Lung (tissue), 12 donors: Measurements from ENCODE around the gene CDH4. TPM values are rescaled to one million over a fixed set of nuclear protein-coding genes. Genes with fewer than 3 reads are reported as not detected.

Experiments used
- ATAC-seq: fragments of 200-7000 bp; cut with Tn5 transposase; one replicate; pipeline ENCODE4 v1.9.1; 2020; ENCODE audit warnings: moderate number of reproducible peaks; ENCODE audit not compliant: insufficient read depth, low FRiP score
- DNase-seq, 3 donors: peaks; one replicate each; pipeline ENCODE4 v3.0.0-alpha.2; 2013 to 2017
- H3K27ac ChIP-seq, 2 donors: one replicate each; pipeline ENCODE4 v1.5.1; 2013; ENCODE audit warnings: mild to moderate bottlenecking in 2 of 2, moderate library complexity in 2 of 2, control low read depth in 1 of 2, inconsistent platforms in 1 of 2, low read depth in 1 of 2, low read length in 1 of 2
- H3K27me3 ChIP-seq, 3 donors: one replicate each; pipeline ENCODE4 v1.5.1; 2013; ENCODE audit warnings: low read length in 2 of 3; ENCODE audit not compliant: control insufficient read depth in 3 of 3, insufficient read depth in 3 of 3
- H3K36me3 ChIP-seq, 4 donors: one replicate each; pipeline ENCODE4 v1.5.1; 2013; ENCODE audit warnings: low read length in 4 of 4, mild to moderate bottlenecking in 1 of 4, moderate library complexity in 1 of 4; ENCODE audit not compliant: control insufficient read depth in 4 of 4, insufficient read depth in 4 of 4
- H3K4me1 ChIP-seq, 5 donors: one replicate each; pipeline ENCODE4 v1.5.1; 2013; ENCODE audit warnings: low read length in 5 of 5, mild to moderate bottlenecking in 2 of 5, moderate library complexity in 1 of 5; ENCODE audit not compliant: control insufficient read depth in 5 of 5, insufficient read depth in 5 of 5
- H3K4me3 ChIP-seq: one replicate; pipeline ENCODE4 v1.5.1; 2013; ENCODE audit warnings: mild to moderate bottlenecking, control low read depth, moderate library complexity
- H3K9ac ChIP-seq, 2 donors: one replicate each; pipeline ENCODE4 v1.5.1; 2013; ENCODE audit warnings: low read length in 2 of 2, control low read depth in 1 of 2; ENCODE audit not compliant: insufficient read depth in 1 of 2
- H3K9me3 ChIP-seq, 4 donors: one replicate each; pipeline ENCODE4 v1.5.1; 2013; ENCODE audit warnings: low read length in 3 of 4, mild to moderate bottlenecking in 1 of 4, moderate library complexity in 1 of 4; ENCODE audit not compliant: control insufficient read depth in 4 of 4, insufficient read depth in 3 of 4
- WGBS, 2 donors: extraction: QIAGEN DNeasy Blood & Tissue Kit; methylation state at CpG; one replicate each; pipeline ENCODE4 v1.1.7; 2013; 5-methylcytosine and 5-hydroxymethylcytosine counted together
- polyA plus RNA-seq, 2 donors: library from polyadenylated mRNA; stranded (reverse); fragments of 200-250 nt; gene quantifications; one replicate each; pipeline ENCODE4 v1.2.1, GENCODE V29; 2013
- total RNA-seq, 2 donors: library from RNA; depleted of rRNA in 1 of 2; stranded (reverse); fragments of >200 nt in 1 of 2; gene quantifications; one replicate each; pipeline ENCODE4 v1.2.1, GENCODE V29; 2014 to 2021
- TF ChIP-seq, protein P1 (sequence below): IDR thresholded peaks from 2 replicates; pipeline ENCODE4 v1.5.1; 2012; ENCODE audit warnings: mild to moderate bottlenecking; ENCODE audit errors: control extremely low read depth, extremely low read depth
- donor health status: control.
- donor health status: control.
- donor health status: Bipolar disorder and iron deficiency.
- donor health status: healthy.
- donor health status: DM: yes; HTN: yes; CAD: no.

Gene CDH4
- total and polyA plus RNA-seq, 4 donors, result 0.10 to 2.1 (median 0.34) TPM

DNA sequence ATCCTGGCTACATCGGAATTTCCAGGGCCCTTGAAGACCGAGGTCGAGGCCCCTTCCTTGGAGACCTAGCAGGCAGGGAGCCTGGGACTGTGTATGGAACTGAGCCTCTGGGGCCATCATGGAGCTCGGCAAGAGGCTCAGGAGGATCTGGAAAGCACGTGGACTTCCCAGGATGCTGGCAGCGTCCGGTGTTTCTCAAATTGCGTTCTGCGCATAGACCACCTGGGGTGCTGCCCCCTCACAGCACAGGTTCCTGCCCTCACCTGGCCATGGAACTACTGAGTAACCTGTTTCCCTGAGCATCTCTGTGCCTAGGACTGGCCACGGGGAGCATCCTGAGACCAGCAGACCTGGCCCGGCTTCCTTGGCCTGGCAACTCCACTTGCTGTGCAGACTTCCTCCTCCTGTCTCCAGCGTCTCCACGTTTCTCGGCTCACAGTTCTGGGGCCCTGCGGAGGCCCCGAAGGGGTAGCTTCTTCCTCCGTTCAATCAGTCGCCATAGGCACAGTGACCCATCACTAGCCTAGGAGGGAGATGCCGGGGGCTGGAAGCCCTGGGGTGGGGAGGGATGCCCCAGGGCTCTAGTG is 144.3 kb downstream of the CDH4 start:
- Histone ChIP-seq H3K4me3 (no peak overlapping the region), H3K9ac (no peak overlapping the region), H3K27ac (no peak overlapping the region), H3K36me3 (no peaks in the 10 kb centered on the region), H3K9me3 (peaks cover 0 to 14% (median 0%) of the 10 kb centered on the region in 4 donors), H3K4me1 (no peaks in the 10 kb centered on the region), H3K27me3 (peaks cover 0 to 2% (median 0%) of the 10 kb centered on the region in 3 donors)
- TF ChIP-seq, protein P1, sequence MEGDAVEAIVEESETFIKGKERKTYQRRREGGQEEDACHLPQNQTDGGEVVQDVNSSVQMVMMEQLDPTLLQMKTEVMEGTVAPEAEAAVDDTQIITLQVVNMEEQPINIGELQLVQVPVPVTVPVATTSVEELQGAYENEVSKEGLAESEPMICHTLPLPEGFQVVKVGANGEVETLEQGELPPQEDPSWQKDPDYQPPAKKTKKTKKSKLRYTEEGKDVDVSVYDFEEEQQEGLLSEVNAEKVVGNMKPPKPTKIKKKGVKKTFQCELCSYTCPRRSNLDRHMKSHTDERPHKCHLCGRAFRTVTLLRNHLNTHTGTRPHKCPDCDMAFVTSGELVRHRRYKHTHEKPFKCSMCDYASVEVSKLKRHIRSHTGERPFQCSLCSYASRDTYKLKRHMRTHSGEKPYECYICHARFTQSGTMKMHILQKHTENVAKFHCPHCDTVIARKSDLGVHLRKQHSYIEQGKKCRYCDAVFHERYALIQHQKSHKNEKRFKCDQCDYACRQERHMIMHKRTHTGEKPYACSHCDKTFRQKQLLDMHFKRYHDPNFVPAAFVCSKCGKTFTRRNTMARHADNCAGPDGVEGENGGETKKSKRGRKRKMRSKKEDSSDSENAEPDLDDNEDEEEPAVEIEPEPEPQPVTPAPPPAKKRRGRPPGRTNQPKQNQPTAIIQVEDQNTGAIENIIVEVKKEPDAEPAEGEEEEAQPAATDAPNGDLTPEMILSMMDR, result no peak
- ATAC-seq (no peak), DNase-seq (no peak)
- 84 to 88% methylated on average over 19 of the region's 19 CpGs for WGBS, 2 donors

DNA sequence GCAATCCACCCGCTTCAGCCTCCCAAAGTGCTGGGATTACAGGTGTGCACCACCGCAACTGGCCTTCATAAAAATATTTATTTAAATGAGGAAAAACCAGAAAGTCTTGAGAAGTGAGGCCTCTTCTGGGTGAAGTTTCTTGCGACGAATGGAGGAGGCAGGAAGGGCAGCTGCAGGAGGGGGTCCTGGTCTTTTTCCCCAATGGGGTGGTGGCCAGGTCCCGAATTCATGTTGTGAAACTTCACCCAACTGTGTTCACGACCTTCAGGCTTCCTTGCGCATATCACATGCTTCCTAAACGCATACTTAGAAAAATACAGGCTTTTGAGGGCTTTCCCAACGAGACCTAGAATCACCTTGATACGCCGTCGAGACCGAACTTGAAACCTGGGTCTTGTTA is 145.1 kb downstream of the CDH4 start:
- ATAC-seq (no peak), DNase-seq (no peak)
- Histone ChIP-seq H3K4me3 (no peak overlapping the region), H3K9ac (no peak overlapping the region), H3K9me3 (peaks cover 0 to 12% (median 0%) of the 10 kb centered on the region in 4 donors), H3K36me3 (no peaks in the 10 kb centered on the region), H3K4me1 (no peaks in the 10 kb centered on the region), H3K27ac (no peak overlapping the region), H3K27me3 (no peaks in the 10 kb centered on the region)
- WGBS, 2 donors, result 91 to 92% methylated on average over 13 of the region's 13 CpGs
- TF ChIP-seq, protein P1, result no peak

DNA sequence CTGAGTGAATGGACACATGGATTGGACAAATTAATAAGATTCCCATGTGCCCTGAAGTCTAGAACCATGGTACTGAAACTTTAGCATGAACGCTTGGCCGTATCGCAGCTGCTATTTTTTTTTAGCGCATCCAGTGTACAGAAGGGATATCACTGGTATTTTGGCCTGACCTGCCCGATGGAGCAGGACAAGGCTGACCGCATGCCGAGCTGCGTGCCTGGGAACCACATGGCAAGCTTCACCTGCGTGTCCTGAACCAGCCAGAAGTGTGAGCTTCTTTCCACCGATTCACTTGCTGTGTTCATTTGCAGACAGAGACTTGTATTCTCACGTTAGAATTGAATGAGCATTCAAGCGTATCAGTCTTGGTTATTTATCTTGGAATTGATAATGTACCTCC is 145.7 kb downstream of the CDH4 start:
- H3K4me1 ChIP-seq, result no peaks in the 10 kb centered on the region
- TF ChIP-seq, protein P1, result no peak
- H3K4me3 ChIP-seq, result no peak overlapping the region
- H3K9ac ChIP-seq, result no peak overlapping the region
- DNase-seq (no peak), ATAC-seq (no peak)
- H3K27me3 ChIP-seq, result no peaks in the 10 kb centered on the region
- no peaks in the 10 kb centered on the region for H3K36me3 ChIP-seq
- peaks cover 0 to 12% (median 0%) of the 10 kb centered on the region in 4 donors for H3K9me3 ChIP-seq
- H3K27ac ChIP-seq, result no peak overlapping the region
- WGBS, 2 donors, result 89 to 93% methylated on average over 12 of the region's 12 CpGs

DNA sequence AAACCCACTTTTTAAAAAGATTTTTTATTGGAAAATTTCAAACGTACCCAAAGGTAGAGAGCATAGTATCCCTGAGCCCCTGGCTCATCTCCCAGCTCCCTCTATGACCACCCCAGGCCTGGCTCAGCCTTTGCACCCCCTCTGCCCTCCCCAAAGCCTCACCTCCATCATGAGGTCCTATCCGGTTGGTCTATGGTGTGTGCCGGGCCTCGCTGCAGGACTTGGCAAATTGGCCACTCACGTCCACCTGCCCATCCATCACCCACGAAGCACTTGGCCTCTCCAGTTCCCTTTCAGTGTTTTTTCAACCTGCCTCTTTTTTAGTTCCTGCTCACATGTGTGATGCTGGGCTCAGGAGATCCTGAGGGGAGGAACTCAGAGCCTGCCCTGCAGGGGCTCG is 147.4 kb downstream of the CDH4 start:
- peaks cover 0 to 16% (median 2%) of the 10 kb centered on the region in 4 donors for H3K9me3 ChIP-seq
- no peak overlapping the region for H3K4me3 ChIP-seq
- 76 to 92% methylated on average over 6 to 7 of the region's 7 CpGs for WGBS, 2 donors
- no peak for DNase-seq
- H3K4me1 ChIP-seq, result no peaks in the 10 kb centered on the region
- no peak overlapping the region for H3K27ac ChIP-seq
- H3K9ac ChIP-seq, result no peak overlapping the region
- no peaks in the 10 kb centered on the region for H3K27me3 ChIP-seq
- ATAC-seq, result no peak
- H3K36me3 ChIP-seq, result no peaks in the 10 kb centered on the region
- TF ChIP-seq, protein P1, result no peak
